Measurements from ENCODE around the gene WDR89. TPM values are rescaled to one million over a fixed set of nuclear protein-coding genes. Genes with fewer than 3 reads are reported as not detected.

The WDR89 gene
- total and polyA plus RNA-seq, 4 donors: 3.3 to 9.2 (median 5.5) TPM

DNA sequence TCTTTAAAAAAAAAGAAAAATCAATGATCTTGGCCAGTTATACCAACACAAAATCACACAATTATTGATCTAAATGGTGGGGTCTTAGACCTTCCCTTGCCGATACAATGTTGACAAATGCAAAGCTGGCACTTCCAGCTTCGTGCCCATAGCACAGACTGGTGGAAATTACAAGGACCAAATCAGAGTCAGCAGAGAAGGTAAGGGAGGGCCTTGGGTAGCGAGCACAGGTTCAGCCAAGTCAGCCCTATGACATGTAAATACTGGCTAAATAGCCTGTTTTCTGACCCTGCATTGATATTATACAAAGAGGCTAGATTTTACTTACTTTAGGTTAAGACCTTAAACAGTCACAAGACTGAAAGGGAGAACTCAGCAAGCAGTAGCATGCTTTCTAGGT is 30.3 kb upstream of the WDR89 start:
- Histone ChIP-seq H3K36me3 (ENCODE audit: control insufficient read depth in 4 of 4, insufficient read depth in 3 of 4, low read depth in 1 of 4, low read length in 3 of 4) (peaks cover 0 to 4% (median 0%) of the 10 kb centered on the region in 4 donors), H3K9me3 (ENCODE audit: control insufficient read depth in 4 of 4, low read length in 3 of 4) (no peaks in the 10 kb centered on the region), H3K4me1 (ENCODE audit: control insufficient read depth in 4 of 4, insufficient read depth in 4 of 4, low read length in 3 of 4) (peaks cover 2 to 17% (median 13%) of the 10 kb centered on the region in 4 donors), H3K4me3 (ENCODE audit: low read depth in 1 of 3, low read length in 3 of 3) (no peak overlapping the region), H3K27ac (ENCODE audit: low read depth in 1 of 2, low read length in 2 of 2) (no peak overlapping the region), H3K9ac (ENCODE audit: low read depth in 1 of 2, low read length in 2 of 2) (no peak overlapping the region), H3K27me3 (ENCODE audit: control insufficient read depth in 4 of 4, insufficient read depth in 4 of 4, low read length in 3 of 4) (no peaks in the 10 kb centered on the region)
- DNase-seq (ENCODE audit: low spot score): no peak
- TF ChIP-seq, protein P1, sequence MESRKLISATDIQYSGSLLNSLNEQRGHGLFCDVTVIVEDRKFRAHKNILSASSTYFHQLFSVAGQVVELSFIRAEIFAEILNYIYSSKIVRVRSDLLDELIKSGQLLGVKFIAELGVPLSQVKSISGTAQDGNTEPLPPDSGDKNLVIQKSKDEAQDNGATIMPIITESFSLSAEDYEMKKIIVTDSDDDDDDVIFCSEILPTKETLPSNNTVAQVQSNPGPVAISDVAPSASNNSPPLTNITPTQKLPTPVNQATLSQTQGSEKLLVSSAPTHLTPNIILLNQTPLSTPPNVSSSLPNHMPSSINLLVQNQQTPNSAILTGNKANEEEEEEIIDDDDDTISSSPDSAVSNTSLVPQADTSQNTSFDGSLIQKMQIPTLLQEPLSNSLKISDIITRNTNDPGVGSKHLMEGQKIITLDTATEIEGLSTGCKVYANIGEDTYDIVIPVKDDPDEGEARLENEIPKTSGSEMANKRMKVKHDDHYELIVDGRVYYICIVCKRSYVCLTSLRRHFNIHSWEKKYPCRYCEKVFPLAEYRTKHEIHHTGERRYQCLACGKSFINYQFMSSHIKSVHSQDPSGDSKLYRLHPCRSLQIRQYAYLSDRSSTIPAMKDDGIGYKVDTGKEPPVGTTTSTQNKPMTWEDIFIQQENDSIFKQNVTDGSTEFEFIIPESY (IDR thresholded peaks at IDR 0.05): no peak
- TF ChIP-seq RXRA (IDR thresholded peaks at IDR 0.05): no peak
- TF ChIP-seq FOXA1 (IDR thresholded peaks at IDR 0.05): no peak
- TF ChIP-seq HNF4A (conservative IDR thresholded peaks at IDR 0.05): peak; percentile 5 to 9
- 38% methylated on average over 3 of the region's 3 CpGs for WGBS

DNA sequence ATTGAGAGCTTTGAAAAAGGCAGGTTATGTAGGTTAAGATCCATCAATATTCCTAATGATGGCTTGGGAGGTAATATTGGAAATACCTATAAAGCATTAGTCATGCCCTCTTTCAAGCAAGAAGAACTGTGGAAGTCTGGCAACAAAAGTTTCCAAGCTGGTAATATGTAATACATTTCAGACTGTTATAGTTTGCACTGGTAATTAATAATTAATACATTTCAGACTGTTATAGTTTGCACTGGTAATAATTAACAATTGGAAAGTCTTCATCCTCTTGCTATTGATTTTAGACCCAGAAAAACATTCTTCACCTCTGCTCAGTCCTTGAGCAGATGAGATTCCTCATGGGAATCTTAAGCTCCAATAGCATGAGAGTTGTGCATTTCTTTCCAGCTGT is 29.0 kb upstream of the WDR89 start:
- Histone ChIP-seq H3K4me3 (ENCODE audit: low read depth in 1 of 3, low read length in 3 of 3) (no peak overlapping the region), H3K4me1 (ENCODE audit: control insufficient read depth in 4 of 4, insufficient read depth in 4 of 4, low read length in 3 of 4) (peaks cover 2 to 17% (median 13%) of the 10 kb centered on the region in 4 donors), H3K27me3 (ENCODE audit: control insufficient read depth in 4 of 4, insufficient read depth in 4 of 4, low read length in 3 of 4) (no peaks in the 10 kb centered on the region), H3K9me3 (ENCODE audit: control insufficient read depth in 4 of 4, low read length in 3 of 4) (no peaks in the 10 kb centered on the region), H3K36me3 (ENCODE audit: control insufficient read depth in 4 of 4, insufficient read depth in 3 of 4, low read depth in 1 of 4, low read length in 3 of 4) (no peaks in the 10 kb centered on the region), H3K27ac (ENCODE audit: low read depth in 1 of 2, low read length in 2 of 2) (no peak overlapping the region), H3K9ac (ENCODE audit: low read depth in 1 of 2, low read length in 2 of 2) (no peak overlapping the region)
- DNase-seq (ENCODE audit: low spot score): no peak
- TF ChIP-seq TAF1 (conservative IDR thresholded peaks at IDR 0.05): no peak
- no peak for TF ChIP-seq FOXA1 (IDR thresholded peaks at IDR 0.05)
- TF ChIP-seq, protein P2, sequence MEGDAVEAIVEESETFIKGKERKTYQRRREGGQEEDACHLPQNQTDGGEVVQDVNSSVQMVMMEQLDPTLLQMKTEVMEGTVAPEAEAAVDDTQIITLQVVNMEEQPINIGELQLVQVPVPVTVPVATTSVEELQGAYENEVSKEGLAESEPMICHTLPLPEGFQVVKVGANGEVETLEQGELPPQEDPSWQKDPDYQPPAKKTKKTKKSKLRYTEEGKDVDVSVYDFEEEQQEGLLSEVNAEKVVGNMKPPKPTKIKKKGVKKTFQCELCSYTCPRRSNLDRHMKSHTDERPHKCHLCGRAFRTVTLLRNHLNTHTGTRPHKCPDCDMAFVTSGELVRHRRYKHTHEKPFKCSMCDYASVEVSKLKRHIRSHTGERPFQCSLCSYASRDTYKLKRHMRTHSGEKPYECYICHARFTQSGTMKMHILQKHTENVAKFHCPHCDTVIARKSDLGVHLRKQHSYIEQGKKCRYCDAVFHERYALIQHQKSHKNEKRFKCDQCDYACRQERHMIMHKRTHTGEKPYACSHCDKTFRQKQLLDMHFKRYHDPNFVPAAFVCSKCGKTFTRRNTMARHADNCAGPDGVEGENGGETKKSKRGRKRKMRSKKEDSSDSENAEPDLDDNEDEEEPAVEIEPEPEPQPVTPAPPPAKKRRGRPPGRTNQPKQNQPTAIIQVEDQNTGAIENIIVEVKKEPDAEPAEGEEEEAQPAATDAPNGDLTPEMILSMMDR (IDR thresholded peaks at IDR 0.05; ENCODE audit: low read depth, low read length, missing input control): no peak
- no peak for TF ChIP-seq ATF3 (IDR thresholded peaks at IDR 0.05)
- TF ChIP-seq, protein P3, sequence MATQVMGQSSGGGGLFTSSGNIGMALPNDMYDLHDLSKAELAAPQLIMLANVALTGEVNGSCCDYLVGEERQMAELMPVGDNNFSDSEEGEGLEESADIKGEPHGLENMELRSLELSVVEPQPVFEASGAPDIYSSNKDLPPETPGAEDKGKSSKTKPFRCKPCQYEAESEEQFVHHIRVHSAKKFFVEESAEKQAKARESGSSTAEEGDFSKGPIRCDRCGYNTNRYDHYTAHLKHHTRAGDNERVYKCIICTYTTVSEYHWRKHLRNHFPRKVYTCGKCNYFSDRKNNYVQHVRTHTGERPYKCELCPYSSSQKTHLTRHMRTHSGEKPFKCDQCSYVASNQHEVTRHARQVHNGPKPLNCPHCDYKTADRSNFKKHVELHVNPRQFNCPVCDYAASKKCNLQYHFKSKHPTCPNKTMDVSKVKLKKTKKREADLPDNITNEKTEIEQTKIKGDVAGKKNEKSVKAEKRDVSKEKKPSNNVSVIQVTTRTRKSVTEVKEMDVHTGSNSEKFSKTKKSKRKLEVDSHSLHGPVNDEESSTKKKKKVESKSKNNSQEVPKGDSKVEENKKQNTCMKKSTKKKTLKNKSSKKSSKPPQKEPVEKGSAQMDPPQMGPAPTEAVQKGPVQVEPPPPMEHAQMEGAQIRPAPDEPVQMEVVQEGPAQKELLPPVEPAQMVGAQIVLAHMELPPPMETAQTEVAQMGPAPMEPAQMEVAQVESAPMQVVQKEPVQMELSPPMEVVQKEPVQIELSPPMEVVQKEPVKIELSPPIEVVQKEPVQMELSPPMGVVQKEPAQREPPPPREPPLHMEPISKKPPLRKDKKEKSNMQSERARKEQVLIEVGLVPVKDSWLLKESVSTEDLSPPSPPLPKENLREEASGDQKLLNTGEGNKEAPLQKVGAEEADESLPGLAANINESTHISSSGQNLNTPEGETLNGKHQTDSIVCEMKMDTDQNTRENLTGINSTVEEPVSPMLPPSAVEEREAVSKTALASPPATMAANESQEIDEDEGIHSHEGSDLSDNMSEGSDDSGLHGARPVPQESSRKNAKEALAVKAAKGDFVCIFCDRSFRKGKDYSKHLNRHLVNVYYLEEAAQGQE (IDR thresholded peaks at IDR 0.05): no peak
- no peak for TF ChIP-seq FOXA2 (IDR thresholded peaks at IDR 0.05)
- no peak for TF ChIP-seq HNF4A (conservative IDR thresholded peaks at IDR 0.05)
- TF ChIP-seq NR2F2 (IDR thresholded peaks at IDR 0.05): no peak
- no peak for TF ChIP-seq MAX (IDR thresholded peaks at IDR 0.05)
- TF ChIP-seq, protein P1 (IDR thresholded peaks at IDR 0.05): no peak
- no peak for TF ChIP-seq GABPA (IDR thresholded peaks at IDR 0.05 in 1 of 2, conservative IDR thresholded peaks at IDR 0.05 in 1 of 2)

Measured in liver (tissue), 9 donors.